Natural killer cell (primary cell): ENCODE results near the gene RNF150. TPM values are rescaled to one million over a fixed set of nuclear protein-coding genes. Genes with fewer than 3 reads are reported as not detected.

Experiments
- ATAC-seq, 3 donors: fragments of 150-1000 bp in 2 of 3; fragments of 200-7000 bp in 1 of 3; cut with Tn5 transposase; 1 replicate in 1 of 3; 2 replicates in 2 of 3; pipeline ENCODE4 v1.10.0; 2021; ENCODE audit warnings: mild to moderate bottlenecking in 2 of 3, moderate library complexity in 2 of 3
- DNase-seq, 2 donors: peaks; one replicate each; pipeline versions ENCODE4 v3.0.0 to v3.0.0-alpha.2; 2013 to 2021; ENCODE audit warnings: mixed read lengths in 1 of 2
- H3K27ac ChIP-seq: one replicate; pipeline ENCODE4 v1.5.1; 2013; ENCODE audit warnings: mild to moderate bottlenecking, low read length
- H3K27me3 ChIP-seq: one replicate; pipeline ENCODE4 v1.6.1; 2013; ENCODE audit warnings: low read length; ENCODE audit not compliant: control insufficient read depth, insufficient read depth
- H3K36me3 ChIP-seq: one replicate; pipeline ENCODE4 v1.6.1; 2013; ENCODE audit warnings: low read length; ENCODE audit not compliant: control insufficient read depth, insufficient read depth
- H3K4me1 ChIP-seq: one replicate; pipeline ENCODE4 v1.6.1; 2013; ENCODE audit warnings: low read length; ENCODE audit not compliant: control insufficient read depth, insufficient read depth
- H3K4me3 ChIP-seq: one replicate; pipeline ENCODE4 v1.5.1; 2013; ENCODE audit warnings: low read length
- H3K9me3 ChIP-seq: one replicate; pipeline ENCODE4 v1.6.1; 2013; ENCODE audit warnings: low read length; ENCODE audit not compliant: control insufficient read depth, insufficient read depth
- H3K27ac Mint-ChIP-seq, 2 donors: one replicate each; pipeline ENCODE4 v1.8.0; 2022; ENCODE audit warnings: mild to moderate bottlenecking in 2 of 2, mixed read lengths in 2 of 2, moderate library complexity in 1 of 2
- H3K27me3 Mint-ChIP-seq, 2 donors: one replicate each; pipeline ENCODE4 v1.8.0; 2022; ENCODE audit warnings: low read depth in 2 of 2, mixed read lengths in 2 of 2
- H3K36me3 Mint-ChIP-seq: one replicate; pipeline ENCODE4 v1.8.0; 2022; ENCODE audit warnings: mixed read lengths
- H3K4me1 Mint-ChIP-seq, 2 donors: one replicate each; pipeline ENCODE4 v1.8.0; 2022; ENCODE audit warnings: mixed read lengths in 2 of 2
- H3K4me3 Mint-ChIP-seq: one replicate; pipeline ENCODE4 v1.8.0; 2022; ENCODE audit warnings: mild to moderate bottlenecking, moderate library complexity, mixed read lengths
- H3K9me3 Mint-ChIP-seq, 2 donors: one replicate each; pipeline ENCODE4 v1.8.0; 2022; ENCODE audit warnings: mixed read lengths in 2 of 2
- WGBS: methylation state at CpG from one replicate; pipeline ENCODE4 v1.1.7; 2013; ENCODE audit warnings: missing lambda C conversion rate; ENCODE audit not compliant: insufficient coverage; 5-methylcytosine and 5-hydroxymethylcytosine counted together
- intact Hi-C: fragments of 100-400 bp; cut with micrococcal nuclease; formaldehyde crosslinking; loops from one replicate; pipeline ENCODE4 v1.14.2; 2022
- total RNA-seq, 4 donors: library from RNA; stranded (reverse); fragments of 120-200 nt in 1 of 4; gene quantifications; one replicate each; pipeline versions ENCODE4 v1.2.3 to v1.2.4, GENCODE V29; 2013 to 2022
- TF ChIP-seq, protein P1 (sequence below): fragments of 200-600 bp; IDR thresholded peaks from one replicate; pipeline ENCODE4 v1.8.0; 2022; ENCODE audit warnings: antibody characterized with exemption

RNF150 gene
- total RNA-seq, 3 donors from 2014 or later (not counting 1 experiment from before 2014, with no cell fraction given): 0.09 TPM; not detected in 2

DNA sequence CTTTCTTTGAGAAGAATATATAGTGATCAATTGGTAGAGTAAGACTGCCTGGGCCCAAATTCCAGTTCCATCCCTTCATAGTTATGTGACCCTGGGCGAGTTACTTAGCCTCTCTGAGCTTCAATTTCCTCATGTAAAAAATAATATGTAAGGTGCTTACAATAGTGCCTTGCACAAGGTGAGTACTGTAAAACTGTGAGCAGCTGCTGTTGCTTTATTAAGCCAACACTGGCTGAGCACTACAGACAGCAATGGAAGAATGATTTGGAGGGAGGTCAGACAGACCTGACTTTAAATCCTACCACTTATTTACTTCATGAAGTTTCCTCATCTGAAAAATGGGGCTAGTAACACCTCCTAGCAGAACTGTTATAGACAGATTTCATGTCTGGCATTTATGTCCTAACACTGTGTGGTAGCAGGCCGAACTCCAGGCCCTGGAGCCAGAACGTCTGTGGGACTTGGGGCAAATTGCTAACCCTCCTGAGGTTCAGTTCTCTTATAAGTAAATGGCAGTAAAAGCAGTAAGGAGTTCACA is 53.8 kb downstream of the RNF150 start:
- no peak overlapping the region for H3K4me3 ChIP-seq
- Mint-ChIP-seq H3K9me3 (peaks cover 0 to 3% of the 10 kb centered on the region in 2 donors), H3K4me3 (no peak overlapping the region), H3K27me3 (no peaks in the 10 kb centered on the region), H3K4me1 (no peaks in the 10 kb centered on the region), H3K27ac (no peak overlapping the region), H3K36me3 (no peaks in the 10 kb centered on the region)
- no peaks in the 10 kb centered on the region for H3K4me1 ChIP-seq
- TF ChIP-seq, protein P1, sequence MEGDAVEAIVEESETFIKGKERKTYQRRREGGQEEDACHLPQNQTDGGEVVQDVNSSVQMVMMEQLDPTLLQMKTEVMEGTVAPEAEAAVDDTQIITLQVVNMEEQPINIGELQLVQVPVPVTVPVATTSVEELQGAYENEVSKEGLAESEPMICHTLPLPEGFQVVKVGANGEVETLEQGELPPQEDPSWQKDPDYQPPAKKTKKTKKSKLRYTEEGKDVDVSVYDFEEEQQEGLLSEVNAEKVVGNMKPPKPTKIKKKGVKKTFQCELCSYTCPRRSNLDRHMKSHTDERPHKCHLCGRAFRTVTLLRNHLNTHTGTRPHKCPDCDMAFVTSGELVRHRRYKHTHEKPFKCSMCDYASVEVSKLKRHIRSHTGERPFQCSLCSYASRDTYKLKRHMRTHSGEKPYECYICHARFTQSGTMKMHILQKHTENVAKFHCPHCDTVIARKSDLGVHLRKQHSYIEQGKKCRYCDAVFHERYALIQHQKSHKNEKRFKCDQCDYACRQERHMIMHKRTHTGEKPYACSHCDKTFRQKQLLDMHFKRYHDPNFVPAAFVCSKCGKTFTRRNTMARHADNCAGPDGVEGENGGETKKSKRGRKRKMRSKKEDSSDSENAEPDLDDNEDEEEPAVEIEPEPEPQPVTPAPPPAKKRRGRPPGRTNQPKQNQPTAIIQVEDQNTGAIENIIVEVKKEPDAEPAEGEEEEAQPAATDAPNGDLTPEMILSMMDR: no peak
- intact Hi-C loops: no loop called here
- H3K27me3 ChIP-seq: no peaks in the 10 kb centered on the region
- H3K9me3 ChIP-seq: no peaks in the 10 kb centered on the region
- H3K27ac ChIP-seq: no peak overlapping the region
- no peak for ATAC-seq
- DNase-seq: no peak
- no peaks in the 10 kb centered on the region for H3K36me3 ChIP-seq
- 75% methylated on average over 2 of the region's 3 CpGs for WGBS

DNA sequence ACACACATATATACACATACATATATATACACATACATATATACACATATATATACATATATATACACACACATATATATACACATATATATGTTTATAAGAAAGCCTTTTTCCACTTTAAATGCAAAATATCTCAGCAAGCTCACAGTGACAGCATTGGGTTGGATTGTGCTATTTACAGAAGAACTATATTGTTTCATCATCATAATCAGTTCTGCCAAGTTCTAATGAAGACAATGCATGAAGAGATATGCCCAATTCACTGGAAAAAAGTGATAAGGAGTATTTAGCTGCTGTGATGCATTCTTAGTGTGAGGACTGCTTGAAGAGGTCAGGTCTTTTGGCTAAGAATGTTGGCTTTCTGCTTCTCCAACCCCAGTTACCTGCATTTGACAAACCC is 54.4 kb downstream of the RNF150 start:
- TF ChIP-seq, protein P1: no peak
- H3K27me3 ChIP-seq: no peaks in the 10 kb centered on the region

DNA sequence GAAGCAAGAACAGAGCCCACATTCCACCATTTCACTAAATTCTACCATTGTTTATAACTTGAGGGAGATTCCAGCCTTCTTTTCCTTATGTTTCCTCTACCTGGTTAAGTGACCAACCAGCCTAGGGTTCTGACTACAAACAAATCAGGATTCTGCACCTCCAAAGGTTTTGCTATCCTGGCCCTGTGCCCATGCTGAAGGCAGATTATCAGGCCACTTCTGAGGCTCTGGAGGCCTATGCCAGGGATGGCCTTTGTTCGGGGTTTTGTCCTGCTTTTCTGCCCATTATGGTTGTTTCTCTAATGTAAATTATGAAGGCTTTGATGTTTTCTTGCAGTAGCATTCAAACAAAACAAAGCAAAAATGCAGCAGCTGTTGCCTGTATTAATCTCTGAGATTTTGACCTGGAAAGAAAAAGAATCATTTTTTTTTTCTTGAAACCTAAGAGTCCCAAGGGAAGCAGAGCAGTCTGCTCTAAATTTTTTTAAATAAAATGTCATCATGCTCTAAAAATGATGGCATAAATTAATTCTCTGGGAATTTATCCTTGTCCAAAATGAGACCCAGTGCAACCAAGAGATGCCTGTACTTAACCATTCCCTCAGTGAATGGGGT is 55.6 kb downstream of the RNF150 start:
- H3K4me3 Mint-ChIP-seq: no peak overlapping the region
- H3K4me1 Mint-ChIP-seq: no peaks in the 10 kb centered on the region
- H3K9me3 Mint-ChIP-seq: no peaks in the 10 kb centered on the region
- H3K27me3 Mint-ChIP-seq: no peaks in the 10 kb centered on the region
- no peaks in the 10 kb centered on the region for H3K27me3 ChIP-seq
- no peaks in the 10 kb centered on the region for H3K9me3 ChIP-seq
- H3K36me3 Mint-ChIP-seq: no peaks in the 10 kb centered on the region
- no peaks in the 10 kb centered on the region for H3K4me1 ChIP-seq
- 69% methylated on average over 1 of the region's 1 CpG for WGBS
- H3K4me3 ChIP-seq: no peak overlapping the region
- H3K27ac ChIP-seq: no peak overlapping the region
- ATAC-seq (no peak), DNase-seq (no peak)
- H3K27ac Mint-ChIP-seq: no peak overlapping the region
- TF ChIP-seq, protein P1: no peak
- H3K36me3 ChIP-seq: no peaks in the 10 kb centered on the region
- intact Hi-C loops: no loop called here

More for the DNA sequence above, 54.4 kb downstream of the RNF150 start:
- no peak for DNase-seq
- H3K4me3 Mint-ChIP-seq: no peak overlapping the region
- H3K27me3 Mint-ChIP-seq: no peaks in the 10 kb centered on the region
- Histone ChIP-seq H3K4me1 (no peaks in the 10 kb centered on the region), H3K27ac (no peak overlapping the region), H3K9me3 (no peaks in the 10 kb centered on the region), H3K4me3 (no peak overlapping the region), H3K36me3 (no peaks in the 10 kb centered on the region)
- no peaks in the 10 kb centered on the region for H3K4me1 Mint-ChIP-seq
- H3K27ac Mint-ChIP-seq: no peak overlapping the region
- no peaks in the 10 kb centered on the region for H3K36me3 Mint-ChIP-seq
- H3K9me3 Mint-ChIP-seq: peaks cover 0 to 3% of the 10 kb centered on the region in 2 donors
- intact Hi-C loops: no loop called here
- ATAC-seq: no peak

DNA sequence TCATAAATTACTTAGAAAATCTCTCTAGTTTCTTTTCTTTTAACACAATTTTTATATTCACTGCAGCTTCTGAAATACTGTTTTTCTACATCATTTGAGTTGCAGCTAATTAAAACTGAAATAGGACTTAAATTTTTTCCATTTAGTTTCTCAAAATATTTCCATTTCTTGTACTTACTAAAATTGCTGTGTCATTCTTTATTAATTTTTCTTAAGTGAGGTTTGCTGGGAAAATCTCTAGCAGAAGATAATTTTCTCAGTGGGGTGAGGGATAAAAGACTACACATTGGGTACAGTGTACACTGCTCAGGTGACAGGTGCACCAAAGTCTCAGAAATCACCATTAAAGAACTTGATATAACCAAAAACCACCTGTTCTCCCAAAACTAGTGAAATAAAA is 57.7 kb downstream of the RNF150 start:
- Mint-ChIP-seq H3K4me1 (no peaks in the 10 kb centered on the region), H3K4me3 (no peak overlapping the region), H3K36me3 (no peaks in the 10 kb centered on the region), H3K27ac (no peak overlapping the region), H3K27me3 (no peaks in the 10 kb centered on the region), H3K9me3 (no peaks in the 10 kb centered on the region)
- Histone ChIP-seq H3K9me3 (no peaks in the 10 kb centered on the region), H3K4me1 (no peaks in the 10 kb centered on the region), H3K27me3 (no peaks in the 10 kb centered on the region), H3K36me3 (no peaks in the 10 kb centered on the region), H3K27ac (no peak overlapping the region), H3K4me3 (no peak overlapping the region)
- intact Hi-C loops: no loop called here
- no peak for DNase-seq
- TF ChIP-seq, protein P1: no peak
- ATAC-seq: no peak
